ENCODE results near the gene EFS. TPM values are rescaled to one million over a fixed set of nuclear protein-coding genes. Genes with fewer than 3 reads are reported as not detected.

EFS gene
- total RNA-seq, 1 donor from 2014 or later: 0.17 TPM

DNA sequence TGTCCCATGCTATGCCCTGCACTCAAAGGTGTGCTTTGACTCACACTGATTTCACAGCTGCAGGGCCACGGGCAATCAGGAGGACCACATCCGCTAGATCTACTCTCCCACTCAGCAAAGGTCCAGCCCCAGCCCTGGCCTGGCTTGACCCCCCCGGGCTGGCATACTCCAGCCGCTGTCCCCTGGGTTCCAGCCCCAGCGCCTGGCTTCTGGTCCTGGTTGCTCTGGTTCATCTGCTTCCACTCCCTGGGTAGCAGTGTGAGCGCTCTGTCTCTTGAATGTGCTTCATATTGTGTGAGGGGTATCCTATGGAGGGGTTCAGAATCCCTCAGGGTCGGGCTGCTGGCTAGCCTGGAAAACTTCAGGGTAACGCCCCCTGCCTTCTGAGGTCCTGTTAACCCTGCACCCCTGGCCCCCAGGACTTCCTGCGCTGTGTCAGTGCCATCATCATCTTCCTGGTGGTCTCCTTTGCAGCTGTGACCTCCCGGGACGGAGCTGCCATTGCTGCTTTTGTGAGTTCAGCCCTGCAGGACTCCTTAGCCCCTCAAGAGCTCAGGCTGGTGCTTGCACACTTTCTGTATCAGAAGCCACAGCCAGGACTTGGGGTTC is 13.7 kb upstream of the EFS start:
- DNase-seq: no peak

DNA sequence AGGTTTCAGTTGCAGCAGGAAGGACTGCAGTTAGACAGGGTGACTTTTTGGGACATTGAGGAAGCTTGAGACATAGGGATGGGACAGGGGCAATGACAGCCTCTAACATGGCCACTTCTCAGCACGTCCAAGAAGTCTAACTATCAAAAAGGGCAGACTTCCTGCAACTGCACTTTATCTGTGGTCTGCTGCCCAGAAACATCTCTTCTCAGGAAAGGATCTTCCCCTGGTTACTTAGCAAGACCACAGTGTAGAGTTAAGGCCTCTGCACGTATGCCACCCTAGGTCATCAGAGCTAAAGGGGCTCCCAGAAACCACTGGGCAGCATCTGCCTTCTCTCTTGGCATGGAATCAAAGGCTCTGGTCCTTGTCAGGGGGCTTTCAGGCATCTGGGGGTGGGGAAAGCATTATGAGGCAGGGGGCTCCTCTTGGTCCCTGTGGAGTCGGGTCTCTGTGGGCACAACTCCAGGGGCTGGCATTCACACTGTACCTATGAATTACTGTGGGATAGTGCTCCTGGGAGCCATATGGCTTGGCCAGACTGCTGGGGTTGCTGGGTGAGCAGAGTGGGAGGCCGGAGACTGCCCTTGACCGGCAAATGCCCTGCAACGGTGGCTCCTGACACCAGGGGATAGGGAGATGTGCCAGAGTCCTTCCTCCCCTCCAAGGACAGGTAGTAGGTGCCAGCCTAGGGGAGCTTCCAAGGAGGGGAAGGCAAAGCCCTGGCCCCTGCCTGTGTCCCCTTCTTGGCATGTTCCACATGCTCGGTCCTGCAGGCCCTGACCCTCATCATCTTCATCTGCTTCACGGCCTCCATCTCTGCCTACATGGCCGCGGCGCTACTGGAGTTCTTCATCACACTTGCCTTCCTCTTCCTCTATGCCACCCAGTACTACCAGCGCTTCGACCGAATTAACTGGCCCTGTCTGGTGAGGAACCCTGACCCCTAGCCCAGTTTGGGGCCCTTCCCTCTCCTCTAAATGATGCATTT is 12.9 kb upstream of the EFS start:
- no peak for DNase-seq

DNA sequence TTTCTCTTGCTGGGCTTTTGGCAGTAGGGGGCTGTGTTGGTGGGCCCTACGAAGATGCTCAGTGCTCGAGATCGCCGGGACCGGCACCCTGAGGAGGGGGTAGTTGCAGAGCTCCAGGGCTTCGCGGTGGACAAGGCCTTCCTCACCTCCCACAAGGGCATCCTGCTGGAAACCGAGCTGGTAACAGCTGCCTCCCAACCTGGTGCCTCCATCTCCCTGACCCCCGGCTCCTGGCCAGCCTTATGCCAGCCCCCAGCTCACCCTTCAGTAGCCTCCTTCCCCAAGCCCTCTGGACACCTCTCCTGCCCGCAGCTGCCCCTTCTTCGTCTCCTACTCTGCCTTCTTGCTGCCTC is 12.2 kb upstream of the EFS start:
- no peak for DNase-seq

- no peak for DNase-seq
These were observed 11.7 kb upstream of the EFS start, which contains the start of gene CMTM5 for GRCh38 chr14:23376482-23377197. TSS of gene CMTM5 (plus strand) at chr14:23377046. CDS start at chr14:23377252, 206 bp downstream.

DNA sequence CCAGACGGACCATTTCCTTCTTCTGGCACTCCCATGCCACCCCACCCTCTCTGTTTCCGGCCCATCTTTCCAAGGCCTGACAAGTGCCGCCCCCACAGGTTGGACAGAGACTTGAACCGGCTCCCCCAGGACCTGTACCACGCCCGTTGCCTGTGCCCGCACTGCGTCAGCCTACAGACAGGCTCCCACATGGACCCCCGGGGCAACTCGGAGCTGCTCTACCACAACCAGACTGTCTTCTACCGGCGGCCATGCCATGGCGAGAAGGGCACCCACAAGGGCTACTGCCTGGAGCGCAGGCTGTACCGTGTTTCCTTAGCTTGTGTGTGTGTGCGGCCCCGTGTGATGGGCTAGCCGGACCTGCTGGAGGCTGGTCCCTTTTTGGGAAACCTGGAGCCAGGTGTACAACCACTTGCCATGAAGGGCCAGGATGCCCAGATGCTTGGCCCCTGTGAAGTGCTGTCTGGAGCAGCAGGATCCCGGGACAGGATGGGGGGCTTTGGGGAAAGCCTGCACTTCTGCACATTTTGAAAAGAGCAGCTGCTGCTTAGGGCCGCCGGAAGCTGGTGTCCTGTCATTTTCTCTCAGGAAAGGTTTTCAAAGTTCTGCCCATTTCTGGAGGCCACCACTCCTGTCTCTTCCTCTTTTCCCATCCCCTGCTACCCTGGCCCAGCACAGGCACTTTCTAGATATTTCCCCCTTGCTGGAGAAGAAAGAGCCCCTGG is 10.7 kb upstream of the EFS start:
- no peak for DNase-seq

DNA sequence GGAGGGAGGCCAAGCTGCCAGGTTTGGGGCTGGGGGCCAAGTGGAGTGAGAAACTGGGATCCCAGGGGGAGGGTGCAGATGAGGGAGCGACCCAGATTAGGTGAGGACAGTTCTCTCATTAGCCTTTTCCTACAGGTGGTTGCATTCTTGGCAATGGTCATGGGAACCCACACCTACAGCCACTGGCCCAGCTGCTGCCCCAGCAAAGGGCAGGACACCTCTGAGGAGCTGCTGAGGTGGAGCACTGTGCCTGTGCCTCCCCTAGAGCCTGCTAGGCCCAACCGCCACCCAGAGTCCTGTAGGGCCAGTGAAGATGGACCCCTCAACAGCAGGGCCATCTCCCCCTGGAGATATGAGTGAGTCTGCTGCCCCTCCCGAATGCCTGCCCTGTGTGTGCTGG is 8.1 kb upstream of the EFS start:
- DNase-seq: no peak

DNA sequence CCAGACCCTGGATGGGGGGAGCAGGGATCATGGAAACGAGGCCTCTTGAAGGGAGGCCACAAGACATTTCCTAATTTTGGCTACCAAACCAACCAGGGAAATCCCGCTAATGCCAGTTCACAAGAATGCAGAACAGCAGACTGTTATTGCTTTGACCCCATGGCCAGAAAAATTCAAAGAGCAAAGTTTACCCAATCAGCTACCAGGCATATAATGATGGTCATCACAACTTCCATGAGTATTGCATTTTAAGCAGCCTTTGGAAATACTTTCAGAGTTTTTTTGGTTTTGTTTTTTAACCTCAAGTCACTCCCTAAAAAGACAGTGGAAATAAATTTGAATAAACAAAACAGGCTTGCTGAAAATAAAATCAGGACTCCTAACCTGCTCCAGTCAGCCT is 7.5 kb upstream of the EFS start, which contains the start of gene IL25:
TSS of gene IL25 (plus strand) at position 301 of the 400 bp plus-strand sequence.
- DNase-seq: no peak

GRCh38 chr14:23371865-23372264 is 6.9 kb upstream of the EFS start:
- no peak for DNase-seq

DNA sequence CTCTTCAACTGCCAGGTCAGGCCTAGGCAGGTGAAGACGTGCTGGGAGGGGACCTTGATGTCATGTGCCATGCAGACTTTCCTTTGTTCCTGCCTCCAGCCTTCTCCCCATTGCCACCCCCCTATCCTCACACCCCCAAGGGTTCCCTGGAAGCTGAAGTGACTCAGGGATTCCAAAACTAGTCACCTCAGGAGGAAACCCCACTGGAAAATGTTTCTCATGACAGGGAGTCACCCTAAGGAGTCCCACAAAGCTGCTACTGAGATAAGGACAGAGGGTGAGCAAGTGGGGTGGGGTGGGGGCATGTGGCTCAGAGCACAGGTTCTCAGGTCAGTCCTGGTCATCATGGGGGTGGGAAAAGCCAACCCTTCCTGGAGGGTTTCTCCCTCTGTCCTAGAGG is 5.2 kb upstream of the EFS start:
- DNase-seq: no peak

DNA sequence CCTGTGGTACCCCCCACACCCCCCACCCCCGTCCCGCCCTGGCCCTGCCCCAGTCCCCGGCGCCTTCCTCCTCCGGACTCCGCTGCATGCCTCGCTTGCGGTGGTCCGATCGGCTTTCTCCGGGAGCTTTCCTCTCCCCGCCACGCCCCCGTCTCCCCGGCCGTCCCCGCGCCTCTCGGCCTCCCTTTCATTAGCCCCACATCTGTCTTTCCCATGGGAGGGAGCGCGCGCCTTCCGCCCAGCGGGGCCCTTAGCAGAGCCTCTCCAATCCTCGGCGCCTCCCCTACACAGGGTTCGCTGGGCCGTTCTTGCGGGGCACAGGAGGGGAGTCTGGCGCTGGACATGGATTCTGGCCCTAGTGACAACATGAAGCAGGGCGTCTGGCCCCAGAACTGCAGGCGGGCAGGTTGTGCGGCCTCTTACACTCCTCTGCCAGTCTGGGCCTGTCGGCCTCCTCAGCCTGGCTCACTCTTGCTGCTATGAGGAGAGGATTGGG is 1.5 kb upstream of the EFS start:
- DNase-seq: no peak

DNA sequence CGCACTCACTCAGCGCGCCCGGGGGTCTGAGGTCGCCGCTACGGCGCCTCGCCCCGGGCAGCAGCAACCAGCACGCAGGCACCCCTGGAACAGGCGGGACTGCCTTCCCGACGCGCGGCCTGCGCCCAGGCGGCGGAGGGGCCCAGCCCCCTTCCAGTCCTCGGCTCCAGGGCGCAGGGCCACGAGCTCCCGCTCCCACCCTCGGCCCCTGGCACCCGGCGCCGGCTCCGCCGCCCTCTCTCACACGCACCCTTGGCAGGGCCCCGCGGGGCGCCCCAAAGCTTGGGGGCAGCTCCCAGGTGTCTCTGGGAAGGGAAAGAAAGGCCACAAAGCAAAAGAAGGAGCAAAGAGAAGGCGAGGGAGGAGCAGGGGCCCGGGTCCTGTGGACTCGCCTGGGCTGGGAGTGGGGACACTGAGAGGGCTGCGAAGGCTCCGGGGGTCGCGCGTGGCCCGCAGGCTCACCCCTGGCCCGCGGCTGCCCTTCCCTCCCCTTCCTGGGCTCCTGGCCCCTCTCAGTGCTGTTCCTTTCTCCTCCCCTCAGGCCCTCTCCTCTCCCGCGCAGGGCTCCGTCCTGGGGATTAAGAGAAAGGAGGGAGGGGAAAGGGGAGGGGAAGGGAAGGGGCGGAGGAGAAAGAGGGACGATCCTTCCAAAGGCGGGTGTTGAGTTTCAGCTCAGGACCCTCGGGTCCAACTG is 907 bp upstream of the EFS start:
- no peak for DNase-seq

DNA sequence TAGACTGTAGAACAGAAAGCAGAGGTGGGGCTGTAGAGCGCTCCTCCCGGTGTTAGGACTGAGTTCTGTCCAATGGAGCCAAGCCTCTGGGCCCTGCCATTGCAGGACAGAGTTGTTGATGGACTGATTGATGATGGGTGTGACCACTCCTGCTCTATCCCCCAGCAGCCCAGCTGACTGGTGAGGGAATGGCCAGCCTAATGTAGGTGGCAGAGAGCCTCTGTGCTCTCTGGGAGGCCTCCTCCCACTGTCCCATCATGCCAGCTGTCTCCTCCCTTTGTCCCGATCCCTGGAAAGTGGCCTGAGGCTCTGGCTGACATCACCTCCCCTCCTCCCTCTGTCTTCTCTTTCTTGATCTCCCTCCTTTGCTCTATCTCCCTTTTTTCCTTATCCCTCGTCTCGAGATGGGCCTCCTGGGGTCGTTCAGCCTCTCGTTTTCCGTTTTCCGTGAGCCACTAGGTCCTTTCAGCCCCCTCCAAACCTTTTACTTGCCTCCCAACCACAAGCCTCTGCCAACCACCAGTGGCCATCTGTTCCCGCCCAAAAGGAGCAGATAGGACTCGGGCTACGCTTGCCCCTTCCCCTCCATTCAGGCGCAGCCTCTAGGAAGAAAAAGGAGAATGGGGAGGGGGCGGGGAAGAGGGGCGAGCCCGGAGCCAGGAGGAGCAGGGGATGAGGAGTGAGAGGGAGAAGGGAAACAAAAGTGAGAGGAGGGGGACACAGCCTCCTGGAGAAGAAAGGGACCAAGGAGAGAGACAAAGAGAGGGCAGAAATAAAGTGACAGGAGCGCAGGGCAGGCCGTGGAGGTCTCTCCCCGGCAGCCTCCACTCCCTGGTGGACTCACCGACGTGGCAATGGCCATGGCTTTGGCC is 572 bp downstream of the EFS start:
- DNase-seq: no peak

DNA sequence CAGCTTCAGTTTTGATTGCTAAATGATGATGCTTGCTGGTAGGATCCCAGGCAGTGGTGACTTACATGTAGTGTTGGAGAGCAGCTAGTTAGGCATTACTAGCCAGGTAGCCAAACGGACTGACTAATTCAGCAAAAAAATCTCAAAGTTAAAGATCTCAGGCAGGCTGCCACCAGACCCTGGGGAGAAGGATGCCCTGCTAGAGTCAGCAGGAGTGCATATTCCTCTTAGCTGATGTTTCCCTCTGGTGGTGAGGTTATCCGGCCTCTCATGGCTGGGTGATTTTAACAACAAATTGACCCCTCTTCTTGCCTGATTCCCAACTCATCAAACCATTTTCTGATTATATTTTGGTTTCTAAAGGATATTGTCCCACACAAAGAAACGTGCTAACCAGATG is 2.8 kb downstream of the EFS start:
- DNase-seq: no peak

DNA sequence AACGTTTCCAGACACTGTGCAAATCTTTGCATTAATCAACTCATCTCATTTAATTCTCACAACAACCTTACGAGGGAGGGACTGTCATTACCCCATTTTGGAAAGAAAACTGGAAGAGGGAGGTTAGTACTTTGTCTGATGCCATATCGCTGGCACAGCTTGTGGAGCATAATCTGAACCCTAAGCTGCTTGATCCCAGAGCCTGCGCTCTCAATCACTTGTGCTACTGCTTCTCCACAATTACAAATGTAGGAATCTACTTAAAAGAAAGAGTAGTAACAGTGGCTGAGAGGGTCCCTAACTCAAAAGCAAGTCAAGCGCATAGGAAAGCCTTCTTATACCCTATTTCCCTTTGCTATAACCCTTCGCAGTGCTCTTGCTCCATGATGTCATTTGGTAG is 3.2 kb downstream of the EFS start:
- DNase-seq: no peak

GRCh38 chr14:23361320-23361719 is 3.7 kb downstream of the EFS start:
- DNase-seq: no peak

DNA sequence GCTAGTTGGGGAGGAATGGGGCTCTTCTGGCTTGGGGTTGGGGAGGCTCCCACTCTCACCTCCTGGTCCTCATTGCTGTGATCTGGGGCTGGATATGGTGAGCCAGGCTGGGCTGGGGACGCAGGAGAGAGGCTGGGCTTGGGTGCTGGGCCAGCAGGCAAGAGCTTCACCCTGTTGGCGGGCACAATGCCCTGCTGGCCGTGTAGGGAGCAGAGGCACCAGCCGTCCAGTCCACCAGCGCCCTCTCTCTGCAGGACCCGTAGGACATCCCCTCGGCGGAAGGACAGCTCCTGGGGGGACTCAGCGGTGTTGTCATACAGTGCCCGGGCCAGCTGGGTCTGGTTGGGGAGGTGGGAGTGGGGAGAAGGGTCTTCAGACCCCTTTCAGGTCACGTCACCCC is 4.5 kb downstream of the EFS start:
- no peak for DNase-seq

GRCh38 chr14:23359722-23360447 is 5.1 kb downstream of the EFS start:
- no peak for DNase-seq

DNA sequence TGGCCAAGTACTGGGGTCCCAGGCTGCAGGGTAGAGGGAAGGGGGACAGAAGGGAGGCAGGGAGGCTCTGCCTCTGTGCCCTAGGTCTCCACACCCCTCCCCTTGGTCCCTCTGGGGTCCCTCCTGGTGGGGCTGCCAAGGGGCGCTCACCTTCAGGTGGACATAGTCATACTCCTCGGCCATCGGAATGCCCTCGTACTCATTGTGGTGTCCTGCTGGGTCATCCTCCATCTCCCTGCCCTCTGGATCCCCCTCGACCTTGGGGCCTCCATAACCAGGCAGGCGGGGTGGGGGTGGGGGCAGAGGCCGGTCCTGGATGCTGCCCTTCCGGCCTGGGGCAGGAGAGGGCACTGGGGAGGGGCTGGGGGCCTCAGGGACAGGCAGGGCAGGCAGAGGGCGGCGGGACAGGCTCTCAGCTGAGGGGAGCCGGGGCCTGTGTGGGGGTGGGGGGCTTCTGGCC is 5.8 kb downstream of the EFS start:
- no peak for DNase-seq

GRCh38 chr14:23358553-23359166 is 6.3 kb downstream of the EFS start:
- no peak for DNase-seq

- DNase-seq: no peak
These were observed 6.9 kb downstream of the EFS start for GRCh38 chr14:23358042-23358441.
